ENCODE data around the gene RECQL.
"Not testable (repeated sequence)": the region's sequence is repeated elsewhere in the genome, so short reads cannot be mapped to it uniquely, and the experiment has no call there.

RECQL gene

GRCh38 chr12:21428241-21428640 lies 73.2 kb downstream of the RECQL start:
- no peak for DNase-seq (ENCODE audit: low read depth)

- DNase-seq (ENCODE audit: low read depth) = not testable (repeated sequence)
These were observed 82.3 kb downstream of the RECQL start for GRCh38 chr12:21419009-21419699.
